ENCODE results near the gene TBC1D14. TPM values are rescaled to one million over a fixed set of nuclear protein-coding genes. Genes with fewer than 3 reads are reported as not detected.

The TBC1D14 gene
- total and polyA plus RNA-seq, 2 donors from 2014 or later = 44.9 to 77.7 TPM

- intact Hi-C loops (cut with DNase I) = no loop called here
- peak overlapping the region in 1 of 3 donors; percentile 48 for H3K9ac ChIP-seq (ENCODE audit: low read length in 3 of 3)
- no peaks in the 10 kb centered on the region for H3K9me3 ChIP-seq (ENCODE audit: control insufficient read depth in 2 of 3, insufficient read depth in 1 of 3, low read length in 3 of 3)
- peaks cover 0 to 9% (median 6%) of the 10 kb centered on the region in 3 donors for H3K36me3 ChIP-seq (ENCODE audit: control insufficient read depth in 2 of 3, insufficient read depth in 3 of 3, low read length in 3 of 3)
- H3K27me3 ChIP-seq (ENCODE audit: control insufficient read depth, insufficient read depth, low read length) = no peaks in the 10 kb centered on the region
- no peak for TF ChIP-seq CTCF (IDR thresholded peaks at IDR 0.05; ENCODE audit: borderline replicate concordance, extremely low read depth, insufficient read depth)
- H3K4me3 ChIP-seq (ENCODE audit: low read length in 3 of 3) = peak overlapping the region in 1 of 3 donors; percentile 14
- H3K27ac ChIP-seq (ENCODE audit: low read depth in 2 of 2, low read length in 2 of 2) = peak overlapping the region; percentile 47 to 78
- no peak for FAIRE-seq
- no peak for DNase-seq
- H3K4me1 ChIP-seq (ENCODE audit: control insufficient read depth in 2 of 3, insufficient read depth in 2 of 3, low read depth in 1 of 3, low read length in 3 of 3) = peaks cover 3 to 56% (median 34%) of the 10 kb centered on the region in 3 donors
Observed at GRCh38 chr4:6929339-6929811, 19.7 kb downstream of the TBC1D14 start.

- peak overlapping the region in 2 of 3 donors; percentile 7 to 23 for H3K4me3 ChIP-seq (ENCODE audit: low read length in 3 of 3)
- peaks cover 0 to 6% (median 3%) of the 10 kb centered on the region in 3 donors for H3K36me3 ChIP-seq (ENCODE audit: control insufficient read depth in 2 of 3, insufficient read depth in 3 of 3, low read length in 3 of 3)
- DNase-seq = peak in 4 of 5 donors; percentile 81 to 89 (median 86)
- no peaks in the 10 kb centered on the region for H3K9me3 ChIP-seq (ENCODE audit: control insufficient read depth in 2 of 3, insufficient read depth in 1 of 3, low read length in 3 of 3)
- peaks cover 3 to 54% (median 36%) of the 10 kb centered on the region in 3 donors for H3K4me1 ChIP-seq (ENCODE audit: control insufficient read depth in 2 of 3, insufficient read depth in 2 of 3, low read depth in 1 of 3, low read length in 3 of 3)
- peak overlapping the region in 1 of 3 donors; percentile 48 for H3K9ac ChIP-seq (ENCODE audit: low read length in 3 of 3)
- TF ChIP-seq CTCF (IDR thresholded peaks at IDR 0.05; ENCODE audit: borderline replicate concordance, extremely low read depth, insufficient read depth) = no peak
- intact Hi-C loops (cut with DNase I) = no loop called here
- H3K27ac ChIP-seq (ENCODE audit: low read depth in 2 of 2, low read length in 2 of 2) = peak overlapping the region; percentile 47 to 78
- H3K27me3 ChIP-seq (ENCODE audit: control insufficient read depth, insufficient read depth, low read length) = no peaks in the 10 kb centered on the region
- FAIRE-seq = no peak
Observed at GRCh38 chr4:6929812-6930464, 20.3 kb downstream of the TBC1D14 start.

GRCh38 chr4:6932475-6932874 is 22.8 kb downstream of the TBC1D14 start:
- H3K4me3 ChIP-seq (ENCODE audit: low read length in 3 of 3) = no peak overlapping the region
- FAIRE-seq = no peak
- no peaks in the 10 kb centered on the region for H3K9me3 ChIP-seq (ENCODE audit: control insufficient read depth in 2 of 3, insufficient read depth in 1 of 3, low read length in 3 of 3)
- TF ChIP-seq CTCF (IDR thresholded peaks at IDR 0.05; ENCODE audit: borderline replicate concordance, extremely low read depth, insufficient read depth) = no peak
- DNase-seq = no peak
- H3K36me3 ChIP-seq (ENCODE audit: control insufficient read depth in 2 of 3, insufficient read depth in 3 of 3, low read length in 3 of 3) = no peaks in the 10 kb centered on the region
- intact Hi-C loops (cut with DNase I) = no loop called here
- H3K4me1 ChIP-seq (ENCODE audit: control insufficient read depth in 2 of 3, insufficient read depth in 2 of 3, low read depth in 1 of 3, low read length in 3 of 3) = peaks cover 3 to 40% (median 40%) of the 10 kb centered on the region in 3 donors
- H3K9ac ChIP-seq (ENCODE audit: low read length in 3 of 3) = no peak overlapping the region
- H3K27ac ChIP-seq (ENCODE audit: low read depth in 2 of 2, low read length in 2 of 2) = no peak overlapping the region
- H3K27me3 ChIP-seq (ENCODE audit: control insufficient read depth, insufficient read depth, low read length) = no peaks in the 10 kb centered on the region

Measured in kidney (tissue), 14 donors.